HG03097 (cell line): ENCODE measurements around the gene CDV3.

Experiments used
- ATAC-seq: cut with Tn5 transposase; IDR thresholded peaks from one replicate; pipeline ENCODE4 v1.9.1; 2021; ENCODE audit not compliant: unreplicated experiment, low FRiP score

The CDV3 gene

GRCh38 chr3:133599280-133599679 lies 25.8 kb downstream of the CDV3 start:
- no peak for ATAC-seq

DNA sequence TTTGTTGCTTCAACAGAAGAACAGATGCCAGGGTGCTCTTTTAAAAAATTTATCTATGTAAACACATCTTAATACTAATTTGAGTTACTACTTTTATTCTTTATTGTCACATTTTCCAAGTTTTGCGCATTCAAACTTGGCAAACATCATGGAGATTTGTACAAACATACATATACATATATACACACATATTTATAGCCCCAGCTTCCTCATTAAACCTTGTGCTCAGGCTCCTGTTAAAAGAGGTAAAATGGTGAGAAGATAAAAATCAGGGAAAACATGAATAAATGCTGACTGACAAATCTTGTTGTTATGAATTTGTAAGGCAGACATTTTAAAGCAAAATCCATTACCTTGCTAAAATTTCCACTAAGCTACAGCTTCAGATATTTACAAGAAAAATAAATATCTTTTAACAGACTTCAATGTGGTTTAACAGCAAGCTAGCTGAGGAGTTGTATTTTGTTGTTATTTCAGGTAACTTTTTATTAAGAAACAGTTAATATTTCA lies 27.1 kb downstream of the CDV3 start:
- ATAC-seq: no peak

DNA sequence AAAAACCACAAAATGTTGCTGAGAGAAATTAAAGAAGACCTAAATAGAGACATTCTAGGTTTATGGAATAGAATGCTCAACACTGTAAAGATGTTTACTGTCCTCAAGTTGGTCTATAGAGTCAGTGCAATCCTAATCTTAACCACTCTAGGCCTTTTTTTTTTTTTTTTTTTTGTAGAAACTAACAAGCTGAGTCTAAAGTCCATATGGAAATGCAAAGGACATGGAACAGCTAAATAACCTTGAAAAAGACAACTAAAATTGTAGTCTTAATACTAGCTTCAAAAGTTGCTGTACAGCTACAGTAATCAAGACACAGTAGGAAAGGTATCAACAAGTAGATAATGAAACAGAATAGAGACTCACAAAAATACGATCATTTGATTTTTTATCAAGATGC lies 32.9 kb downstream of the CDV3 start:
- no peak for ATAC-seq

DNA sequence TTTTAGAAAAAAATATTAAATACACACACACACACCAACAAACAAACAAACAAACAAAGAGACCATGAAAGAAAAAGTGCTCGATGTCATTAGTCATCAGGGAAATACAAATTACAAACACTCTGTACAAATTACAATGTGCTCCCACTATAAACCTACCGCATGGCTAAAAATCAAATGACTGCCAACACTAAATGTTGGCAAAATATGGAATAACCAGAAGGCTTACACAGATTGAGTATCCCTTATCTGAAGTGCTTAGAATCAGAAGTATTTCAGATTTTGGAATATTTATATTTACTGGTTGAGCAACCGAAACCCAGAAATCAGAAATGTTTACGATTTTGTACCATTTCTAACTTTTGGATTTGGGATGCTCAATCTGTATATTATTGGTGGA lies 33.4 kb downstream of the CDV3 start:
- no peak for ATAC-seq

- no peak for ATAC-seq
Measured at GRCh38 chr3:133607816-133608215, 34.3 kb downstream of the CDV3 start.

DNA sequence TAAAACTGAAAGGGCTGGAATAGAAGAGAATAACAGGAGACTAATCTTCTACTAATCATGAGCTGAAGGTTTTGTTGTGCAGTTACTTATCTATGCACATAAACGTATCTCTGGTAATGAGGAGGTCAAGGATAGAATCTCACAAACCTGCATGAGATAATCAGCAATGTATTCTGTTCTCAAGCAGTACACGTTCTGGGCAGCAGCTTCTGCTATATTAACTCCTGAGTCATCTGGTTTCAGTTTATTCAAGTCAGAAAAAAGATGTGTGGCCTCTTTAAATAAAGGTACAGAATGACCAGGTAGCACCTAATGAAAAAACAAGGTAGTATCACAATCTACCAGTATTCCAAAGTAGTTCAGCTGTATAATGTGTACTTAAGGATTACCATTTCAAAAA lies 34.9 kb downstream of the CDV3 start:
- no peak for ATAC-seq

GRCh38 chr3:133610031-133610430 lies 36.5 kb downstream of the CDV3 start:
- ATAC-seq: no peak

- no peak for ATAC-seq
Measured at GRCh38 chr3:133611534-133611933, 38.0 kb downstream of the CDV3 start.

DNA sequence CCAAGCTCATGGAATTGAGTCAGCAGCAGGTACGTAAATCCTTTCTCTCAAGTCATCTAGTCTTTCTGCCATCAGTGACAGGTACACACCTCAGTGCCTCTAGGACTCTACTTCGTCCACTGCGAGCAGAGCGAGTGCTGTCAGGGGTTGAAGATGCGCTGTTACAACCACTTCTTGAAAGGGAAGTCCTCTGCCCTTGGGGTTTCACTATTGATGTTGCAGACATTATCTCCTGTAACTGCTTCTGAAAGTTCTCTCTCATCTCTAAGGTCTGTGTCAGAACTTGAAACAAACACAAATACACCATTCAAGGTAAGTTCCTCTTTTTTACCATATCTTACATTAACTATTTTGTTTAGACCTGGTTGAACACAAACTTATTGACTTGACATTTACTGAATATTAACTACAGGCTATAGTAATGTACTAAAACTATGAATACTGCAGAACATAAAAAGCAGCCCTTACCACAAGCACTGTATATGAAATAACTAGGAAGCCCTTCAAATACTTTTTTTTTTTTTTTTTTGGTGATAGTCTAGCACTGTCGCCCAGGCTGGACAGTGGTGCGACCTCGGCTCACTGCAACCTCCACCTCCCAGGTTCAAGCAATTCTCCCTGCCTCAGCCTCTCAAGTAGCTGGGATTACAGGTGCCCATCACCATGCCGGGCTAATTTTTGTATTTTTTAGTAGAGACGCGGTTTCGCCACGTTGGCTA lies 46.7 kb downstream of the CDV3 start:
- ATAC-seq: peak; percentile 98

DNA sequence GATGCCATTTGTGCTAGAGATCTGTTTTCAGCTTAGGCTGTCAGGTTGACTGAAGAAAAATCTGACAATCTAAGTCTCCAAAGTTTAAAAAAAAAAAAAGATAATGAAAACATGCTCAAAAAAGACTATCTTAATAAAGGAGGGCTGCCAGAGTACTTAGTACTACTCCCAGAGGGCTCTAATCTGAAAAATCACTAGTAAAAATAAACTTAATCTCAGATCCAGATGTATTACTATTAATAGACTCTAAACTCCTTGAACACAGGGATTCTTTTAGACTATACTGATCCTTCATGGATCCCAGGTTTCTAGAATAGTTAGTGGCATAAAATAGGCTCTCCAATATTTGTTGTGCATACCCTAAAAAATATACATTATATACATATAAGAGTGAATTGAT lies 54.3 kb downstream of the CDV3 start:
- ATAC-seq: no peak

DNA sequence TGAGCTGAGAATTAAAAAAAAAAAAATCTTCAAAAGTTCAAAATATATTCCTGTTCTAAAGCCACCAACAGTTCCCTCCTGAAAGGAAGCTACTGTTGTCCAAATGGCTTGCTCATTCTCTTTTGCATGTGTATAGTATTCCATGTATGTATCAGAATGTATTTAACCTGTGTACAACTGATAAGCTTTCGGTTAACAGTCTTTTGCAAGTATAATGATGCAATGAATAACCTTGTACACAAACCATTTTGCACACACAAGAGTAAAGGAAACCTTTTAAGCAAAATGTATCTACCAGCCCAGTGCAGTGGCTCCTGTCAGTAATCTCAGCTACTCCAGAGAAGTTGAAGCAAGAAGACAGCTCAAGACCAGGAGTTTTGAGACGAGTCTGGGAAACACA lies 55.7 kb downstream of the CDV3 start:
- no peak for ATAC-seq

- ATAC-seq: no peak
Measured at GRCh38 chr3:133633439-133633838, 60.0 kb downstream of the CDV3 start.
